ENCODE results near the gene GLI3.

GLI3 gene

DNA sequence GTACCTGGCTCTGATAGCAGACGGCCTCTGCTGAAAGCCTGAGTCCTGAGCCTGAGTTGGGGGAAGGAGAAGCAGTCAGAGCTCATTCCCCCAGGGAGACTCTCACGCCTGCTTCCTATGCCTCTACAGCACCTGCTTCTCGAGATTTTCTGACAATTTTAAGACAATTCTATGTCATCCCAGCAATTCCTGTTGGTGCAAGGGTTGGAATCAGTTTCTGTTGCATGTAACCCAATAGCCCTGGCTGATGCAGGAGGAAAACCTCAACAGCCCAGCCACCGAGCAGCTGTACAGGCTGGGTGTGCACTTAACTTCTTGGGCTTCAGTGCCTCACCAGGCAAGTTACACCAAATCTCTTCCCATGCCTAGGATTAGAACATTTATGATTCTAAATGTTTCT is 134.7 kb downstream of the GLI3 start:
- no peak for DNase-seq (ENCODE audit: low read depth, low spot score)
- TF ChIP-seq, protein P1, sequence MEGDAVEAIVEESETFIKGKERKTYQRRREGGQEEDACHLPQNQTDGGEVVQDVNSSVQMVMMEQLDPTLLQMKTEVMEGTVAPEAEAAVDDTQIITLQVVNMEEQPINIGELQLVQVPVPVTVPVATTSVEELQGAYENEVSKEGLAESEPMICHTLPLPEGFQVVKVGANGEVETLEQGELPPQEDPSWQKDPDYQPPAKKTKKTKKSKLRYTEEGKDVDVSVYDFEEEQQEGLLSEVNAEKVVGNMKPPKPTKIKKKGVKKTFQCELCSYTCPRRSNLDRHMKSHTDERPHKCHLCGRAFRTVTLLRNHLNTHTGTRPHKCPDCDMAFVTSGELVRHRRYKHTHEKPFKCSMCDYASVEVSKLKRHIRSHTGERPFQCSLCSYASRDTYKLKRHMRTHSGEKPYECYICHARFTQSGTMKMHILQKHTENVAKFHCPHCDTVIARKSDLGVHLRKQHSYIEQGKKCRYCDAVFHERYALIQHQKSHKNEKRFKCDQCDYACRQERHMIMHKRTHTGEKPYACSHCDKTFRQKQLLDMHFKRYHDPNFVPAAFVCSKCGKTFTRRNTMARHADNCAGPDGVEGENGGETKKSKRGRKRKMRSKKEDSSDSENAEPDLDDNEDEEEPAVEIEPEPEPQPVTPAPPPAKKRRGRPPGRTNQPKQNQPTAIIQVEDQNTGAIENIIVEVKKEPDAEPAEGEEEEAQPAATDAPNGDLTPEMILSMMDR (IDR thresholded peaks at IDR 0.05; ENCODE audit: low read depth, low read length), result no peak
- no peak overlapping the region for H3K4me3 ChIP-seq (ENCODE audit: low read depth, low read length)
- in situ Hi-C loops (cut with HindIII; ENCODE audit: low sequenced_read_pairs), result no loop called here

DNA sequence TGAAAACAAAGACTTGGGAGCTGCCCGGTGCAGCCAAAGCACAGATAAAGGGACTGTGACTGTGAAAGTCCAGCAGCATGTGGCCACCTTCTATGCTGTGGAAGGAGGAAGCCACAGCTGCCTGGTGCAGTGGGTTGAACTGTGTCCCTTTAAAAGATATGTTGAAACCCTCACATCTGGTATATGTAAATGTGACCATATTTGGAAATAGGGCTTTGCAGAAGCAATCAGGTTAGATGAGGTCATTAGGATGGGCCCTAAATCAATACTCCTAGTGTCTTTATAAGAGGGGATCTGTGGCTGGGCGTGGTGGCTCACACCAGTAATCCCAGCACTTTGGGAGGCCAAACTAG is 136.9 kb downstream of the GLI3 start:
- in situ Hi-C loops (cut with HindIII; ENCODE audit: low sequenced_read_pairs), result no loop called here
- DNase-seq (ENCODE audit: low read depth, low spot score), result no peak
- H3K4me3 ChIP-seq (ENCODE audit: low read depth, low read length), result no peak overlapping the region
- TF ChIP-seq, protein P1 (IDR thresholded peaks at IDR 0.05; ENCODE audit: low read depth, low read length), result no peak

DNA sequence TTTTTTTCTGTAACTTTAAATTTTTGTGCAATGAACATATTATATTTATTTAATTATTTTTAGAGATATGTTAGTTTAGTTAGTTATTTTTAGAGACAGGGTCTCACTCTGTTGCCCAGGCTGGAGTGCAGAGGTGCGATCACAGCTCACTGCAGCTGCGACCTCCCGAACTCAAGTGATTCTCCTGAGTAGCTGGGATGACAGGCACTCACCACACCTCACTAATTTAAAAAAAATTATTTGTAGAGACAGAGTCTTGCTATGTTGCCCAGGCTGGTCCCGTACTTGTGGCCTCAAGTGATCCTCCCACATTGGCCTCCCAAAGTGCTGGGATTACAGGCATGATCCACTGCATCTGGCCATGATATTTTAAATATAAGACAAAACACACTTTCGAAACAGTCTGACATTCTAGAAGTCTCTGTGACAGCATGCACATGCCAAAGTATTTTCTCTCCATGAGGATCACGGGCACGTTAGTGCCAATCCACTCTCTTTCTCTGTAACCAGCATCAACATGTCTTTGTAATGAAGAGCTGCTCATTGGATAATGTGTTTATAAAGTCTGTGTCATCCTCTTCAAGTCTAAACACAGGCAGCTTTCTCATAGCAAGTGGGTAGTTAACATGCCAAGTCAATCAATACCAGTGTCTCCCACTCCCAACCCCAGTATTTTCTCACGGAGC is 137.4 kb downstream of the GLI3 start:
- in situ Hi-C loops (cut with HindIII; ENCODE audit: low sequenced_read_pairs), result no loop called here
- H3K4me3 ChIP-seq (ENCODE audit: low read depth, low read length), result no peak overlapping the region
- TF ChIP-seq, protein P1 (IDR thresholded peaks at IDR 0.05; ENCODE audit: low read depth, low read length), result no peak
- DNase-seq (ENCODE audit: low read depth, low spot score), result no peak

DNA sequence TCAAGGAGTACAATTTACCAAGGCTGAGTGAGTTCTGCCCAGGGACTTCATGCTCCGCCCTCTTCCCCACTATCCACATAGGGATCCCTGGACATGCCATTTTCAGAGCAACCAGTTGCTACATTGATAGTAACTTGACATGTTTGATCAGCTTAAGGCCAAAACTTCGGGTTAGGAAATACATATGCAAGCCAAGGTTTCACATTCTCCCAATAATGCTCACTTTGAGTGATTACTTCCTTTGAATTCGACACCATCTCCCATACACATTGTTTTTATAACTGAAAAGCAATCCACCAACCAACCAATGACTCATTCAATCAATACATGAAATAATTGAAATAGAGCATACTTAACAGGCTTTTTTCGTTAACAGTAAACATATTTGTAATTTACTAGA is 137.9 kb downstream of the GLI3 start:
- no peak overlapping the region for H3K4me3 ChIP-seq (ENCODE audit: low read depth, low read length)
- in situ Hi-C loops (cut with HindIII; ENCODE audit: low sequenced_read_pairs), result no loop called here
- no peak for DNase-seq (ENCODE audit: low read depth, low spot score)
- TF ChIP-seq, protein P1 (IDR thresholded peaks at IDR 0.05; ENCODE audit: low read depth, low read length), result no peak

DNA sequence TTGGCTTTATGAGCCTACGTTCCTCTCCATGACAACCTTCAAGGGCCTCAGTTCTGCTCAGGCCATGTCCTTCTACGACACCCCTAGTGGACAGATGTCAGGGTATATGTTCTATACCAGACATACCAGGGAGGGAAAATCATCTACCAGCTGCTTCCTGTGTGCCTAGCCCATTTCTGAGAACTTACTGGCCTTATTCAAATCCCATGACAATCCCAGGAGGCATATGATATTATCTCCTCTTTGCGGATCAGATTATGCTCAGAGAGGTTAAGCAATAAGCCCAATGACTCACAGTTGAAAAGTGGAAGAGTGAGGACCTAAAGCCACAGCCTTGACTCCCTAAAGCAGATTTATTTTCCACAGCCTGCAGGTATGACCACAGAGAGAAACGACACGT is 139.3 kb downstream of the GLI3 start:
- DNase-seq (ENCODE audit: low read depth, low spot score), result peak; percentile 68
- no peak overlapping the region for H3K4me3 ChIP-seq (ENCODE audit: low read depth, low read length)
- TF ChIP-seq, protein P1 (IDR thresholded peaks at IDR 0.05; ENCODE audit: low read depth, low read length), result peak; percentile 15
- in situ Hi-C loops (cut with HindIII; ENCODE audit: low sequenced_read_pairs), result no loop called here

DNA sequence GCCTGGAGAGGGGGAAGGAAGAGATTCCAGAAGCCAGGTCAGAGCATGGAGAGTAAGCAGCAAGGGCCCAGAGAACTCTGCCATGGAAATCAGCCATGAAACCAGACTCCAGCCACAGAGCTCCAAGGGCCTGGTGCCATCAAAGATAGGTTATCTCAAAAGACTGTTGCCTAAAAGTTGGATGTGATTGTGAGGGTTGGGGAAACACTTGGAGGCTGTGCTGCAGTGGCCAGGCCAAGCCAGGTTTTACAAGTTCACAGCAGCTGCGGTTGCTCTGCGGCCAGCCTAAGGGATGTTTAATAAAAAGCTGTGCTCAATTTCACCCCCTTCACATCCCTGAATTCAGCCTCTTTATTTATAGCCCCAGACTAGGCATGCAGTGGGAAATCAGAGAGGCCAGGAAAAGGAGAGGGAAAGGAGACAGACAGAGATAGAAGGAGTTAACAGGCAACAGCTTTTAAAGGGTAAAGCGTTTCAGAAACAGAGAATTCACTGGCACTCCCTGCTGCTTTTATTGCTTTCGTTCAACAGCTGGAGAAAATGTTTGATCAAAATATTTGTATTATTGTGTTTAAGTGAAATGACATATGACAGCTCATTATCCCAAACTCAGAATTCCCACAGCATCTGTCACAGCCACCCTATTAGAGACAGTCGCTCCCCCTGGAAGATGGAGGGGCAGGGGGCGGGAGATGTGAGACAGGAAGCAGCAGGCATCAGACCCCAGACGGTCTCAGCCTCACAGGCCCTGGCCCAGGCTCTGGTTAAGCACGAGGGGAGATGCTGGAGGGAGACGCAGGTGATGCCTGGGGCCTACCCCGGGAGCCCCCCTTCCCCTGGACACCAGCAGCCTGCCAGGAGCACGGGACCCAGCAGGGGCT is 140.1 kb downstream of the GLI3 start:
- DNase-seq (ENCODE audit: low read depth, low spot score), result peak; percentile 74
- no peak overlapping the region for H3K4me3 ChIP-seq (ENCODE audit: low read depth, low read length)
- in situ Hi-C loops (cut with HindIII; ENCODE audit: low sequenced_read_pairs), result no loop called here
- TF ChIP-seq, protein P1 (IDR thresholded peaks at IDR 0.05; ENCODE audit: low read depth, low read length), result no peak

All from astrocyte of the spinal cord (primary cell).